Spleen (tissue), 7 donors: ENCODE measurements around the gene MACROD2.

Source experiments
- POLR2A ChIP-seq, 3 donors: fragments of 450-650 bp; IDR thresholded peaks; one replicate each; pipeline ENCODE4 v1.5.1; 2017; ENCODE audit warnings: antibody characterized with exemption in 3 of 3, mild to moderate bottlenecking in 1 of 3
- TF ChIP-seq, protein P1 (sequence below), 11 experiments: fragments of 200-600 bp in 7 of 11; fragments of 450-650 bp in 4 of 11; sonication (generic) in 4 of 11; IDR thresholded peaks in 8 of 11; conservative IDR thresholded peaks in 3 of 11; 1 replicate in 7 of 11; 2 replicates in 4 of 11; pipeline versions ENCODE4 v1.4.0 to v1.8.0; 2016 to 2021; ENCODE audit warnings: antibody characterized with exemption in 11 of 11, inconsistent platforms in 4 of 11, mild to moderate bottlenecking in 1 of 11
- donor health status: DM: no; HTN: no; CAD: no; lungs with moderate emphysema.
- donor health status: DM: no; HTN: no; CAD: no.
- donor health status: DM: no; HTN: no; CAD: no.

DNA sequence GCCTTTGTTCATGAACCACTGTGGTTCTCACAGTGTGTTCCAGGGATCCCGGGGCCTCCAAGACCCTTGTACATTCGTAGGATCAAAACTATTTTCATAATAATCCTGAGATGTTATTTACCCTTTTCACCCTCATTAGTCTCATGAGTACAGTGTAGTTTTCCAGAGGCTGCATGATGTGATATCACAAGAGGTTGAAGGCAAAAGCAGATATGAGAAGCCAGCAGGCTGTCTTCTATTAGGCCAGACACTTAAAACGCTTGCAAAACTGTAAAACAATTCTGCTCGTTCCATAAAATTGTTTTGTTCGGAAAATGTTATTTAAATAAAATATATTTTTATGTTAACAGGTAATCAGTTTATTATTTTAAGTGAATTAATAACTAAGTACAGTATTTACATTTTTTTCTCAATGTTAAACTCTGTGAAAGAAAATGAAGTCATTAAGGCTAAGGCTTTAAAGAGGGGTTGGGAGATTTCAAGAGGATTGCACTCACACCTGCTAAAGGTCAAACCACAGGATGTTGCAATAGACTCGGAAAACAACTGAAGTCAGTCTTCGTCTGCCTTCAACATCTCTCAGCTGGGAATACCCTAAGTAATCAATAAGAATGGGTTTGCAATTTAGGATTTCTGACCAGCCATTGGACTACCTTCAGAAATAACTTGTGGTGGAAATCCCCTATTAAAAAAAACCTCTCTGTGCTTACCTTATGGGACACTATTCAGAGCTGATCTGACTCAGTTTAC is 2103.7 kb downstream of the MACROD2 start:
- TF ChIP-seq, protein P1, sequence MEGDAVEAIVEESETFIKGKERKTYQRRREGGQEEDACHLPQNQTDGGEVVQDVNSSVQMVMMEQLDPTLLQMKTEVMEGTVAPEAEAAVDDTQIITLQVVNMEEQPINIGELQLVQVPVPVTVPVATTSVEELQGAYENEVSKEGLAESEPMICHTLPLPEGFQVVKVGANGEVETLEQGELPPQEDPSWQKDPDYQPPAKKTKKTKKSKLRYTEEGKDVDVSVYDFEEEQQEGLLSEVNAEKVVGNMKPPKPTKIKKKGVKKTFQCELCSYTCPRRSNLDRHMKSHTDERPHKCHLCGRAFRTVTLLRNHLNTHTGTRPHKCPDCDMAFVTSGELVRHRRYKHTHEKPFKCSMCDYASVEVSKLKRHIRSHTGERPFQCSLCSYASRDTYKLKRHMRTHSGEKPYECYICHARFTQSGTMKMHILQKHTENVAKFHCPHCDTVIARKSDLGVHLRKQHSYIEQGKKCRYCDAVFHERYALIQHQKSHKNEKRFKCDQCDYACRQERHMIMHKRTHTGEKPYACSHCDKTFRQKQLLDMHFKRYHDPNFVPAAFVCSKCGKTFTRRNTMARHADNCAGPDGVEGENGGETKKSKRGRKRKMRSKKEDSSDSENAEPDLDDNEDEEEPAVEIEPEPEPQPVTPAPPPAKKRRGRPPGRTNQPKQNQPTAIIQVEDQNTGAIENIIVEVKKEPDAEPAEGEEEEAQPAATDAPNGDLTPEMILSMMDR (IDR thresholded peaks at IDR 0.05 in 8 of 11, conservative IDR thresholded peaks at IDR 0.05 in 3 of 11) = no peak
- TF ChIP-seq POLR2A (IDR thresholded peaks at IDR 0.05) = no peak
